Activated T-cell treated with anti-CD3 and anti-CD28 coated beads, Interleukin-2, amount 50 U/mL, for 24 hours (primary cell): ENCODE measurements around the gene LVRN.

Source experiments
- DNase-seq: peaks from one replicate; pipeline ENCODE4 v3.0.0-alpha.2; 2020
- H3K27ac Mint-ChIP-seq: 2 replicates; pipeline ENCODE4 v1.8.0; 2020; ENCODE audit warnings: mild to moderate bottlenecking, mixed read lengths
- H3K27me3 Mint-ChIP-seq: 2 replicates; pipeline ENCODE4 v1.8.0; 2020; ENCODE audit warnings: mixed read lengths
- H3K36me3 Mint-ChIP-seq: 2 replicates; pipeline ENCODE4 v1.8.0; 2020; ENCODE audit warnings: low read depth, mixed read lengths
- H3K4me1 Mint-ChIP-seq: 2 replicates; pipeline ENCODE4 v1.8.0; 2020; ENCODE audit warnings: low read depth, mixed read lengths
- H3K4me3 Mint-ChIP-seq: 2 replicates; pipeline ENCODE4 v1.8.0; 2020; ENCODE audit warnings: mild to moderate bottlenecking, moderate library complexity, mixed read lengths
- H3K9me3 Mint-ChIP-seq: 2 replicates; pipeline ENCODE4 v1.8.0; 2020; ENCODE audit warnings: mixed read lengths

Gene LVRN

GRCh38 chr5:115944501-115944900 is 17.8 kb upstream of the LVRN start:
- DNase-seq, result no peak
- H3K36me3 Mint-ChIP-seq, result no peaks in the 10 kb centered on the region
- no peaks in the 10 kb centered on the region for H3K4me1 Mint-ChIP-seq
- H3K27ac Mint-ChIP-seq, result no peak overlapping the region
- no peak overlapping the region for H3K4me3 Mint-ChIP-seq
- H3K9me3 Mint-ChIP-seq, result peaks cover 5% of the 10 kb centered on the region
- H3K27me3 Mint-ChIP-seq, result no peaks in the 10 kb centered on the region

GRCh38 chr5:115946655-115947054 is 15.6 kb upstream of the LVRN start:
- Mint-ChIP-seq H3K36me3 (no peaks in the 10 kb centered on the region), H3K27me3 (peaks cover 6% of the 10 kb centered on the region), H3K27ac (no peak overlapping the region), H3K4me3 (no peak overlapping the region), H3K9me3 (no peaks in the 10 kb centered on the region), H3K4me1 (no peaks in the 10 kb centered on the region)
- no peak for DNase-seq

- no peak for DNase-seq
- H3K4me3 Mint-ChIP-seq, result no peak overlapping the region
These were observed 15.0 kb upstream of the LVRN start for GRCh38 chr5:115947260-115947659.

GRCh38 chr5:115948091-115948534 is 14.2 kb upstream of the LVRN start:
- H3K27ac Mint-ChIP-seq, result no peak overlapping the region
- H3K36me3 Mint-ChIP-seq, result no peaks in the 10 kb centered on the region
- DNase-seq, result no peak
- H3K27me3 Mint-ChIP-seq, result peaks cover 13% of the 10 kb centered on the region
- H3K4me1 Mint-ChIP-seq, result no peaks in the 10 kb centered on the region
- H3K9me3 Mint-ChIP-seq, result no peaks in the 10 kb centered on the region
- no peak overlapping the region for H3K4me3 Mint-ChIP-seq

More at GRCh38 chr5:115947260-115947659, 15.0 kb upstream of the LVRN start:
- Mint-ChIP-seq H3K27ac (no peak overlapping the region), H3K36me3 (no peaks in the 10 kb centered on the region), H3K27me3 (peaks cover 8% of the 10 kb centered on the region), H3K4me1 (no peaks in the 10 kb centered on the region), H3K9me3 (no peaks in the 10 kb centered on the region)

- H3K27ac Mint-ChIP-seq, result no peak overlapping the region
- no peaks in the 10 kb centered on the region for H3K36me3 Mint-ChIP-seq
- no peaks in the 10 kb centered on the region for H3K4me1 Mint-ChIP-seq
- H3K27me3 Mint-ChIP-seq, result peaks cover 20% of the 10 kb centered on the region
- no peaks in the 10 kb centered on the region for H3K9me3 Mint-ChIP-seq
- no peak overlapping the region for H3K4me3 Mint-ChIP-seq
- no peak for DNase-seq
These were observed 13.2 kb upstream of the LVRN start for GRCh38 chr5:115949096-115949495.

GRCh38 chr5:115952588-115952987 is 9.7 kb upstream of the LVRN start:
- no peak for DNase-seq
- Mint-ChIP-seq H3K9me3 (no peaks in the 10 kb centered on the region), H3K4me1 (no peaks in the 10 kb centered on the region), H3K27me3 (peaks cover 20% of the 10 kb centered on the region), H3K4me3 (no peak overlapping the region), H3K27ac (no peak overlapping the region), H3K36me3 (no peaks in the 10 kb centered on the region)

GRCh38 chr5:115954144-115954543 is 8.1 kb upstream of the LVRN start:
- no peak overlapping the region for H3K4me3 Mint-ChIP-seq
- no peaks in the 10 kb centered on the region for H3K4me1 Mint-ChIP-seq
- no peak overlapping the region for H3K27ac Mint-ChIP-seq
- H3K27me3 Mint-ChIP-seq, result peaks cover 21% of the 10 kb centered on the region
- no peaks in the 10 kb centered on the region for H3K36me3 Mint-ChIP-seq
- no peak for DNase-seq
- no peaks in the 10 kb centered on the region for H3K9me3 Mint-ChIP-seq

- Mint-ChIP-seq H3K9me3 (no peaks in the 10 kb centered on the region), H3K27ac (no peak overlapping the region), H3K4me1 (peaks cover 6% of the 10 kb centered on the region)
These were observed 5.3 kb upstream of the LVRN start for GRCh38 chr5:115956957-115957356.

GRCh38 chr5:115961381-115962238 is 665 bp upstream of the LVRN start:
- H3K27ac Mint-ChIP-seq, result no peak overlapping the region
- no peaks in the 10 kb centered on the region for H3K9me3 Mint-ChIP-seq
- no peak overlapping the region for H3K4me3 Mint-ChIP-seq
- no peak for DNase-seq
- H3K4me1 Mint-ChIP-seq, result peaks cover 15% of the 10 kb centered on the region
- no peaks in the 10 kb centered on the region for H3K36me3 Mint-ChIP-seq
- H3K27me3 Mint-ChIP-seq, result peaks cover 67% of the 10 kb centered on the region

More at GRCh38 chr5:115956957-115957356, 5.3 kb upstream of the LVRN start:
- H3K36me3 Mint-ChIP-seq, result no peaks in the 10 kb centered on the region
- no peak for DNase-seq
- H3K27me3 Mint-ChIP-seq, result peaks cover 38% of the 10 kb centered on the region
- H3K4me3 Mint-ChIP-seq, result no peak overlapping the region

- H3K27me3 Mint-ChIP-seq, result peaks cover 72% of the 10 kb centered on the region
- H3K27ac Mint-ChIP-seq, result no peak overlapping the region
- H3K36me3 Mint-ChIP-seq, result no peaks in the 10 kb centered on the region
- no peaks in the 10 kb centered on the region for H3K9me3 Mint-ChIP-seq
- peak overlapping the region; percentile 20 for H3K4me3 Mint-ChIP-seq
- H3K4me1 Mint-ChIP-seq, result peaks cover 15% of the 10 kb centered on the region
- DNase-seq, result peak; percentile 30
These were observed 509 bp downstream of the LVRN start for GRCh38 chr5:115962565-115963402.

- Mint-ChIP-seq H3K4me3 (no peak overlapping the region), H3K27ac (no peak overlapping the region), H3K9me3 (no peaks in the 10 kb centered on the region), H3K4me1 (peaks cover 15% of the 10 kb centered on the region), H3K27me3 (peaks cover 76% of the 10 kb centered on the region), H3K36me3 (no peaks in the 10 kb centered on the region)
- DNase-seq, result no peak
These were observed 1.3 kb downstream of the LVRN start for GRCh38 chr5:115963566-115963965.

GRCh38 chr5:115968770-115969169 is 6.5 kb downstream of the LVRN start:
- Mint-ChIP-seq H3K4me1 (peaks cover under 1% of the 10 kb centered on the region), H3K9me3 (no peaks in the 10 kb centered on the region), H3K36me3 (no peaks in the 10 kb centered on the region), H3K27ac (no peak overlapping the region), H3K4me3 (no peak overlapping the region), H3K27me3 (peaks cover 48% of the 10 kb centered on the region)
- no peak for DNase-seq

GRCh38 chr5:115977096-115977495 is 14.8 kb downstream of the LVRN start:
- no peak overlapping the region for H3K4me3 Mint-ChIP-seq
- H3K4me1 Mint-ChIP-seq, result peaks cover 3% of the 10 kb centered on the region
- no peaks in the 10 kb centered on the region for H3K36me3 Mint-ChIP-seq
- no peak for DNase-seq
- H3K27ac Mint-ChIP-seq, result no peak overlapping the region
- no peaks in the 10 kb centered on the region for H3K9me3 Mint-ChIP-seq
- peaks cover 61% of the 10 kb centered on the region for H3K27me3 Mint-ChIP-seq

GRCh38 chr5:115977988-115978387 is 15.7 kb downstream of the LVRN start:
- Mint-ChIP-seq H3K27me3 (peaks cover 65% of the 10 kb centered on the region), H3K27ac (no peak overlapping the region), H3K9me3 (no peaks in the 10 kb centered on the region), H3K4me1 (peaks cover 3% of the 10 kb centered on the region), H3K36me3 (no peaks in the 10 kb centered on the region), H3K4me3 (no peak overlapping the region)
- no peak for DNase-seq

GRCh38 chr5:115978779-115979178 is 16.5 kb downstream of the LVRN start:
- Mint-ChIP-seq H3K36me3 (no peaks in the 10 kb centered on the region), H3K27ac (no peak overlapping the region), H3K27me3 (peaks cover 65% of the 10 kb centered on the region), H3K9me3 (no peaks in the 10 kb centered on the region), H3K4me1 (peaks cover 3% of the 10 kb centered on the region), H3K4me3 (no peak overlapping the region)
- no peak for DNase-seq
